PFSK-1 (cell line): ENCODE data around the gene SMARCD3.

Experiments used
- FOXP2 ChIP-seq: optimal IDR thresholded peaks from 2 replicates; pipeline ENCODE3; 2011; ENCODE audit warnings: borderline replicate concordance, control low read depth, inconsistent platforms; ENCODE audit not compliant: insufficient read depth; ENCODE audit errors: extremely low read length, extremely low read depth
- POLR2AphosphoS5 ChIP-seq: IDR thresholded peaks from 2 replicates; pipeline ENCODE4 v1.6.1; 2012; ENCODE audit warnings: low read depth, mild to moderate bottlenecking, control low read depth, low read length, moderate library complexity
- SIN3A ChIP-seq: IDR thresholded peaks from 2 replicates; pipeline ENCODE4 v1.6.1; 2012; ENCODE audit warnings: mild to moderate bottlenecking, low read length, moderate library complexity, borderline replicate concordance; ENCODE audit not compliant: insufficient read depth
- TAF1 ChIP-seq: IDR thresholded peaks from 2 replicates; pipeline ENCODE4 v1.6.1; 2012; ENCODE audit warnings: low read length, control low read depth, borderline replicate concordance; ENCODE audit not compliant: insufficient read depth
- TF ChIP-seq, protein P1 (sequence below), 2 experiments: IDR thresholded peaks; 2 replicates each; pipeline versions ENCODE4 v1.6.1 to v1.8.0; 2011 to 2012; ENCODE audit warnings: low read depth in 2 of 2, low read length in 2 of 2, control low read depth in 1 of 2, inconsistent platforms in 1 of 2, mild to moderate bottlenecking in 1 of 2, moderate library complexity in 1 of 2; ENCODE audit not compliant: insufficient read depth in 1 of 2

The SMARCD3 gene

DNA sequence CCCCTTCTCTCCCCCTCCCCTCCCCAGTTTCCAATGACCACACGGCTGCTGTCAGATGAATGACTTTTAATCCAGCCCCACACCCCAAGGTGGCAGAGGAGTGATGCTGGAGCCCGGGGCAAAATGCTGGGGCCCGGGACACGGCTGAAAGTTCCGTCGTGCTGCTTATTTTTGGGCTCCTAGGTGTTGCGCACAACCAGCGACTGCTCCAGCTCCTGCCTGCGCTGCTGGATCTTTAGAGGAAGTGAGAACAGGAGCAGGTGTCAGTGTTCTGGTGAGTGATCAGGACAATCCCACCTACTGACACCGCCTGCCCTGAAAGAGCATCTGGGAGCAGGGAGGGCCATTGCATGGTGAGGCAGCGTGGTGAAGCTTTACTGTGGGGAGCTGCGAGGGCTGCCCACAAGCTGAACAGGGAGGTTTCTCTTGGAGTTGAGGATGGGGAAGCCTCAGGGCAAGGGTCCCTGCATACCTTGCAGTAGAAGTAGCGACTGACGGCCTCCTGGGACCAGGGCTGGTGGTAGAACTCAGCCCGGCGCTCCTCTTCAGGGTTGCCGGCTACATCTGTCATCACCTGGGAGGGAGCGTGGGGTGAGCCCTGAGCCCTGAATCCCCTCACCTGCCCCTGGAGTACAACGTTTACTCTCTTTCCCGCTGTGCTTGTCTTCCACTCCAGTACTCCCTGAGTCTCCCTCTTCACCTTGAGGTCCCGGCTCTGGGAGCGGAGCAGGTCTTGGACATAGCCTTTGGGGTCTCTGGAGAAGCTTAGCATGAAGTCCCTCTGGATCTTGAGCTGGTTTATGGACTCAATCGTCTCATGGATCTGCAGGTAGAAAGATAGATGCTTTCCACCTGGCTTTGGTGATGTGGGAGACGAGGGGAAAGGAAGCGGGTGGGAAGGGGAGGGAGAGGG, 9.3 kb downstream of the SMARCD3 start:
- TF ChIP-seq TAF1 = no peak
- TF ChIP-seq, protein P1, sequence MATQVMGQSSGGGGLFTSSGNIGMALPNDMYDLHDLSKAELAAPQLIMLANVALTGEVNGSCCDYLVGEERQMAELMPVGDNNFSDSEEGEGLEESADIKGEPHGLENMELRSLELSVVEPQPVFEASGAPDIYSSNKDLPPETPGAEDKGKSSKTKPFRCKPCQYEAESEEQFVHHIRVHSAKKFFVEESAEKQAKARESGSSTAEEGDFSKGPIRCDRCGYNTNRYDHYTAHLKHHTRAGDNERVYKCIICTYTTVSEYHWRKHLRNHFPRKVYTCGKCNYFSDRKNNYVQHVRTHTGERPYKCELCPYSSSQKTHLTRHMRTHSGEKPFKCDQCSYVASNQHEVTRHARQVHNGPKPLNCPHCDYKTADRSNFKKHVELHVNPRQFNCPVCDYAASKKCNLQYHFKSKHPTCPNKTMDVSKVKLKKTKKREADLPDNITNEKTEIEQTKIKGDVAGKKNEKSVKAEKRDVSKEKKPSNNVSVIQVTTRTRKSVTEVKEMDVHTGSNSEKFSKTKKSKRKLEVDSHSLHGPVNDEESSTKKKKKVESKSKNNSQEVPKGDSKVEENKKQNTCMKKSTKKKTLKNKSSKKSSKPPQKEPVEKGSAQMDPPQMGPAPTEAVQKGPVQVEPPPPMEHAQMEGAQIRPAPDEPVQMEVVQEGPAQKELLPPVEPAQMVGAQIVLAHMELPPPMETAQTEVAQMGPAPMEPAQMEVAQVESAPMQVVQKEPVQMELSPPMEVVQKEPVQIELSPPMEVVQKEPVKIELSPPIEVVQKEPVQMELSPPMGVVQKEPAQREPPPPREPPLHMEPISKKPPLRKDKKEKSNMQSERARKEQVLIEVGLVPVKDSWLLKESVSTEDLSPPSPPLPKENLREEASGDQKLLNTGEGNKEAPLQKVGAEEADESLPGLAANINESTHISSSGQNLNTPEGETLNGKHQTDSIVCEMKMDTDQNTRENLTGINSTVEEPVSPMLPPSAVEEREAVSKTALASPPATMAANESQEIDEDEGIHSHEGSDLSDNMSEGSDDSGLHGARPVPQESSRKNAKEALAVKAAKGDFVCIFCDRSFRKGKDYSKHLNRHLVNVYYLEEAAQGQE (IDR thresholded peaks at IDR 0.05; ENCODE audit: insufficient read depth in 1 of 2, low read depth in 2 of 2, low read length in 2 of 2) = no peak
- TF ChIP-seq FOXP2 = no peak
- TF ChIP-seq POLR2AphosphoS5 = no peak
- TF ChIP-seq SIN3A = no peak

DNA sequence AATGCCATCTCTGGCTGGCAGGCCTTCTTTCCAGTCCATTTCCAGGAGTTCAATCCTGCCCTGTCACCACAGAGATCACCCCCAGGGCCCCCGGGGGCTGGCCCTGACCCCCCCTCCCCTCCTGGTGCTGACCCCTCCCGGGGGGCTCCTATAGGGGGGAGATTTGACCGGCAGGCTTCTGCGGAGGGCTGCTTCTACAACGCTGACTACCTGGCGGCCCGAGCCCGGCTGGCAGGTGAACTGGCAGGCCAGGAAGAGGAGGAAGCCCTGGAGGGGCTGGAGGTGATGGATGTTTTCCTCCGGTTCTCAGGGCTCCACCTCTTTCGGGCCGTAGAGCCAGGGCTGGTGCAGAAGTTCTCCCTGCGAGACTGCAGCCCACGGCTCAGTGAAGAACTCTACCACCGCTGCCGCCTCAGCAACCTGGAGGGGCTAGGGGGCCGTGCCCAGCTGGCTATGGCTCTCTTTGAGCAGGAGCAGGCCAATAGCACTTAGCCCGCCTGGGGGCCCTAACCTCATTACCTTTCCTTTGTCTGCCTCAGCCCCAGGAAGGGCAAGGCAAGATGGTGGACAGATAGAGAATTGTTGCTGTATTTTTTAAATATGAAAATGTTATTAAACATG, 10.2 kb downstream of the SMARCD3 start:
- TF ChIP-seq SIN3A (no peak), TAF1 (no peak), FOXP2 (no peak), POLR2AphosphoS5 (no peak)
- TF ChIP-seq, protein P1 (IDR thresholded peaks at IDR 0.05; ENCODE audit: insufficient read depth in 1 of 2, low read depth in 2 of 2, low read length in 2 of 2) = no peak

DNA sequence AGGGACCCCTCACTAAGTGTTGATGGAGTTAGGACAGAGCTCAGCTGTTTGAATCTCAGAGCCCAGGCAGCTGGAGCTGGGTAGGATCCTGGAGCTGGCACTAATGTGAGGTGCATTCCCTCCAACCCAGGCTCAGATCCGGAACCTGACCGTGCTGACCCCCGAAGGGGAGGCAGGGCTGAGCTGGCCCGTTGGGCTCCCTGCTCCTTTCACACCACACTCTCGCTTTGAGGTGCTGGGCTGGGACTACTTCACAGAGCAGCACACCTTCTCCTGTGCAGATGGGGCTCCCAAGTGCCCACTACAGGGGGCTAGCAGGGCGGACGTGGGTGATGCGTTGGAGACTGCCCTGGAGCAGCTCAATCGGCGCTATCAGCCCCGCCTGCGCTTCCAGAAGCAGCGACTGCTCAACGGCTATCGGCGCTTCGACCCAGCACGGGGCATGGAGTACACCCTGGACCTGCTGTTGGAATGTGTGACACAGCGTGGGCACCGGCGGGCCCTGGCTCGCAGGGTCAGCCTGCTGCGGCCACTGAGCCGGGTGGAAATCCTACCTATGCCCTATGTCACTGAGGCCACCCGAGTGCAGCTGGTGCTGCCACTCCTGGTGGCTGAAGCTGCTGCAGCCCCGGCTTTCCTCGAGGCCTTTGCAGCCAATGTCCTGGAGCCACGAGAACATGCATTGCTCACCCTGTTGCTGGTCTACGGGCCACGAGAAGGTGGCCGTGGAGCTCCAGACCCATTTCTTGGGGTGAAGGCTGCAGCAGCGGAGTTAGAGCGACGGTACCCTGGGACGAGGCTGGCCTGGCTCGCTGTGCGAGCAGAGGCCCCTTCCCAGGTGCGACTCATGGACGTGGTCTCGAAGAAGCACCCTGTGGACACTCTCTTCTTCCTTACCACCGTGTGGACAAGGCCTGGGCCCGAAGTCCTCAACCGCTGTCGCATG, 11.0 kb downstream of the SMARCD3 start:
- no peak for TF ChIP-seq FOXP2
- TF ChIP-seq TAF1 = no peak
- TF ChIP-seq, protein P1 (IDR thresholded peaks at IDR 0.05; ENCODE audit: insufficient read depth in 1 of 2, low read depth in 2 of 2, low read length in 2 of 2) = no peak
- no peak for TF ChIP-seq SIN3A
- no peak for TF ChIP-seq POLR2AphosphoS5

DNA sequence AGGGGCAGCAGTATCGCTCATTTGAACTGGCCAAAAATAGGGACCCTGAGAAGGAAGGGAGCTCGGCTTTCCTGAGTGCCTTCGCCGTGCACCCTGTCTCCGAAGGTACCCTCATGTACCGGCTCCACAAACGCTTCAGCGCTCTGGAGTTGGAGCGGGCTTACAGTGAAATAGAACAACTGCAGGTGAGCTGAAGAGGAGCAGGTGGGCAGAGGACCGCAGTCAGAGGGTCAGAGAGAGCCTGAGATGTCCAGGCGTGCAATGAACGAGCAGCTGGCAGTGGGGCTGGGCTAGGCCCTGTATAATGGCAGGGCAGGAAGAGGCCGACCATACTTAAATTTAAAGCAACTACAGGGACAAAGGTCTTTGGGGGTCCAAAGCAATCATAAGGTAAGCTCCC, 12.1 kb downstream of the SMARCD3 start:
- no peak for TF ChIP-seq TAF1
- TF ChIP-seq SIN3A = no peak
- TF ChIP-seq POLR2AphosphoS5 = no peak
- no peak for TF ChIP-seq FOXP2
- TF ChIP-seq, protein P1 (IDR thresholded peaks at IDR 0.05; ENCODE audit: insufficient read depth in 1 of 2, low read depth in 2 of 2, low read length in 2 of 2) = no peak
